G401.6 (cell line): Measurements from ENCODE around the gene PWWP2B.
"Not testable (repeated sequence)": the region's sequence is repeated elsewhere in the genome, so short reads cannot be mapped to it uniquely, and the experiment has no call there.

Experiments
- FAIRE-seq: peaks from 2 replicates; lab custom pipeline; 2012; peaks lifted over from hg19 to GRCh38; lab: Jason Lieb, UNC

Gene PWWP2B

DNA sequence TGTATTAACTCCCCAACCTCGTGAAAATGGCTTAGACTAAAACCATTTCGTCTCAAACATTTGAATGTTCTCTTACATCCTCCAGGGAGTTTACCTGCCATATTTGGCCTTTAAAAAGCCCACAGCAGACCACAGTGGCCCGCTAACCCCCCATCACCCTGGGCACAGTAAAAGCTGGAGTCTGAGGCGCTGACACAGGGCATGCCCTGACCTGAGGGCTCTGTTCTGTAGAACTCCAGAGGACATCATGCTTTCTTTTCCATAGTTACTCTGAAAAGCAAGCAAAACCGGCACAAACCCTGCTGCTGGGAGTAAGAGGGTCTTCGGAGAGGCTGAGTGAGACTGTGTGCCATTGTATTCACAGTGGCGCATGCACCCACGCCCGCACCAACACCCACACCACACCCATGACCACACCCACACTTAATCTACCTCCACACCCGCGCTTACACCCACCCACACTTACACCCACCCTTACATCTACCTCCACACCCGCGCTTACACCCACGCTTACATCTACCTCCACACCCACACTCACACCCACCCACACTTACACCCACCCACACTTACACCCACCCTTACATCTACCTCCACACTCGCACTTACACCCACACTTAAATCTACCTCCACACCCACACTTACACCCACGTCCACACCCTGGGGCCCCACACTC, 32.9 kb upstream of the PWWP2B start:
- FAIRE-seq: no peak

DNA sequence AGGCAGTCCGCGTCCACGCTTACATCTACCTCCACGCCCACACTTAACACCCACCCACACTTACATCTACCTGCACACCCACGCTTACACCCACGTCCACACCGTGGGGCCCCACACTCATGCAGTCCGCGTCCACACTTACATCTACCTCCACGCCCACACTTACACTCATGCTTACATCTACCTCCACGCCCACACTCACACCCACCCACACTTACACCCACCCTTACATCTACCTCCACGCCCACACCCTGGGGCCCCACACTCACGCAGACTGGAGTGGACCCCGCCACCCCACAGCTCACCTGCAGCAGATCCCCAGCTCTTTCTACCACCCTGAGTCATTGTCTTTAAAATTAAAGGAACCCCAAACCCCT, 32.4 kb upstream of the PWWP2B start:
- no peak for FAIRE-seq

DNA sequence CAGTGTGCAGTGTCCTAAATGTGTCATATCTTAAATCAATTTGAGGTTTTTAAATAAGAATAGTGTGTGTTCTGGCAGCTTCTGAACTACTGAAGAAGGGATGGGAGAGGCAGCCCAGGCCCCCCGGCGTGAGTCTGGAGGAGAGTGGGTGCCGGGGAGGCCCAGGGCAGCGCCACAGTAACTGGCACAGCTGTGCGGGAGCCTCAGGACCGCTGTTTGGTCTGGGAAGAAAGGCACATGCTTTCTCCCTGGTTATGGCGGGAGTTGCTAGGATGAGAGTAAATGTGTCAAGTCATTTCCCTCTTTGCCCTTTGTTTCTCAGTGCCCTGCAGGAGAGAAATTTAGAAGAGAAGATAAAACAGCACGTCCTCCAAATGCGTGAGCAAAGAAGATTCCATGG, 31.9 kb upstream of the PWWP2B start:
- no peak for FAIRE-seq

- no peak for FAIRE-seq
These were observed 31.0 kb upstream of the PWWP2B start for GRCh38 chr10:132366006-132366405.

- no peak for FAIRE-seq
These were observed 30.5 kb upstream of the PWWP2B start for GRCh38 chr10:132366499-132366898.

GRCh38 chr10:132368391-132368790, 28.6 kb upstream of the PWWP2B start:
- FAIRE-seq: no peak

DNA sequence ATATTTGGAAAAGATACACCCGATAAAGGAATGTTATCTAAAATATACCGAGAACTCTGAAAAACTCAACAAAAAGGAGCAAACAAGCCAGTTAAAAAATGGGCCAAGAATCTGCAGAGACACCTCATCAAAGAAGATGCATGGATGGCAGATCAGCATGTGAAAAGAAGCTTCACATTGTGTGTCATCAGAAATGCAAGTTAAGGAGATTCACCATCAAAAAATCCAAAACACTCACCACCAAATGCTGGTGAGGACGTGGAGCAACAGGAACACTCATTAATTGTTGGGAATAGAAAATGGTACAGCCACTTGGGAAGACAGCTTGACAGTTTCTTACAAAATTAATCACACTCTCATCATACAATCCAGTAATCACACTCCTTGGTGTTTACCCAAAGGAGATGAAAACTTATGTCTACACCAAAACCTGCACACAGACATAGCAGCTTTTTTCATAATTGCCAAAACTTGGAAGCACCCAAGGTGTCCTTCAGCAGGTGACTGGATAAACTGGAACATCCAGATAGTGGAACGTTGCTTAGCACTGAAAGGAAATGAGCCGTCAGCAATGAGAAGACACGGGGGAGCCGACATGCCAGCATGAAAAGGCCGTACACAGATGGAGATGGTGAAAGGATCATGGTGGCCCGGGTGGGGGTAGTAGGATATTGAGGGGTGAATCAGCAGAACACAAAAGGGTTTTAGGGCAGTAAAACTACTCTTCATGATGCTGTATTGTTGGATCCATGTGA, 27.9 kb upstream of the PWWP2B start:
- FAIRE-seq: no peak

- FAIRE-seq: no peak
These were observed 27.3 kb upstream of the PWWP2B start for GRCh38 chr10:132369636-132370185.

GRCh38 chr10:132370426-132371340, 26.3 kb upstream of the PWWP2B start:
- FAIRE-seq: no peak

DNA sequence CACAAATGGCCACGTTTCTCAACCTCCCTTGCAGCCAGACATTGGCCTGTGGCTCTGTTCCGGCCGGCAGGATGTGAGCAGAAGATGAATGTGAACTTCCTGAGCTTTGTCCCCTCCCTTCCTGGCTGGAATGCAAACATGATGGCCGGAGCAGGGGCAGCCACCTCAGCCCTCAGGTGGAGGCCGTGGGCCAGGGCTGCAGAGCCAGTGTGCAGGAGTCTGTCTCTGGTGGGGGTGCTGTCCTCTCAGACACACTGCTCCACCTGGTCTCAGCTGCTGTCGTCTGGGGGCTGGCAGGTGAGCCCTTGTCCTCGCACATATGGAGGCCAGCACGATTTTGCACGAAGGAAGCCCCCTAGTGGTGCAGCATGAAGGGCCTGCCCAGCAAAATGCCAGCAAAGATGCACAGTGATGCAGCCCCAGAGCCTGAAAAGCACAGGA, 25.3 kb upstream of the PWWP2B start:
- no peak for FAIRE-seq

- FAIRE-seq: no peak
These were observed 24.4 kb upstream of the PWWP2B start for GRCh38 chr10:132372516-132373095.

GRCh38 chr10:132373241-132373955, 23.6 kb upstream of the PWWP2B start:
- no peak for FAIRE-seq

GRCh38 chr10:132374176-132374575, 22.8 kb upstream of the PWWP2B start:
- no peak for FAIRE-seq

- no peak for FAIRE-seq
These were observed 22.4 kb upstream of the PWWP2B start for GRCh38 chr10:132374612-132375011.

DNA sequence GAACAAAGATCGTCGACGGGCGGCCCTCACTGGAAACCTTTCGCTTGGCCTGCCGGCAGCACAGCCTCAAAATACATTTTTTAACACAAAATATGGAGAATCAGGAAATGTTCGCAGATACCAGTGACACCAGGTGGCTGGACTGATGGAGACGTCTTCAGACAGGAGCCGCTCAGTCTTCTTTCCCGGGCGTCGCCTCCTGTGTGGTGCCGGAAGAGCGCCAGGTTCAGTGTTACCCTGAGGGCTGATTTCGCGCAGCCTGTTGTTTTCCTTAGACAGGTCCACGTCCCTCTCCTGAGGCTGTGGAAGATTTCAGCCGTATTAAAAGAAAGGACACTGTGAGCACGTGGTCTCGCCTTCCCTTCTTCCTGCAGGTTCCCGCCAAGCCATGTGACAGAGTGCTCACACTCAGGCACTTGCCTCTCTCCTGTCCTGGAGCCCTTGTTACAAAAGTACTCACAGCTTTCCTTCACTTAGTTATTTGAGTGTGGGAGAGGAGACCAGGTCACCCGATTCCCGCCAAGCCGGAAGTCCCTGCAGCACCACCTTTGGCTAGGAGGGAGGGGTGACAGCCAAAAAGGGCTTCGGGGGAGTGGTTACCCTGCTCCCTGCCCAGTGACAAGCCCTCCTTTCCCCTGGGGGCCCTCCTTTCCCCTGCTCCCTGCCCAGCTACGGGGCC, 21.7 kb upstream of the PWWP2B start:
- FAIRE-seq: no peak

DNA sequence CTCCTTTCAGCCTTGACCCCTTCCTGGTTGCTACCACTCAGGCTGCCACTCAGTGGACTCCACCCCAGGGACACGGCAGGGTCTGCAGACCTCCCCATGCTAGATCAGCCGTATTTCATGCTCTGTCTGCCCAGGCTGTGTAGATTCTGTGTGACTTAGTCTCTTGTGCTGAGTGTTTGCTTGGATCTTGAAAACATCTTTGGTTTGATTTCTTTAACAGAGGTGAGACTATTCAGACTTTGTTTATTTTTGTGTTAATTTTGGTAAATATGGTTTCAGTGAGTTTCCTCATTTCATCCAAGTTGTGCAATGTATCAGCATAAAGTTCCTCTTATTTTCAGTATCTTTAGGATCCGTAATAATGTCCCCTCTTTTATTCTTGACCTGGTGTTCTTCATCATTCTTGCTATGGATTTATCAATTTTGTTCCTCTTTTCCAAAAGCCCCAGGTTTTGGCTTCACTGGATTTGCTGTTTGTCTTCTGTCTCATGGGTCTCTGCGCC, 21.2 kb upstream of the PWWP2B start:
- FAIRE-seq: no peak

DNA sequence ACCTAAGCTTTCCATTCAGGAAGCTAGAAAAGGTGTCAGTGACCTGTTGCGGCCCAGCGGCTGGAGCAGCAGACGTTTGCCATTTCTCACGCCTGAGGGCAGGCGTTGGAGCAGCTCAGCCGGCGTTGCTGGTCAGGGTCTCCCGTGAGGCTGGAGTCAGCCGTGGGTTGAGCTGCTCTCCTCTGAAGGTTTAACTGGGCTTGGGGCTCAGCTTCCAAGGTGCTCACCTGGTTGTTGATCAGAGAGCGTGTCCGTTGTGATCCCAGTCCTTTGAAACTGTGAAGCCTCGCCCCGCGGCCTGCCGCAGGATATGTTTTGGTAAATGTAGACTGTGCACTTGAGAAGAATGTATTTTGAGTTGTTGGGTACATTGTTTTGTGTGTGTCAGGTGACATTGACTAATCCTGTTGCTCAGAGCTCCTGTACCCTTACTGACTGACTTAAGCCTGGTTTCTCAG, 20.6 kb upstream of the PWWP2B start:
- no peak for FAIRE-seq

DNA sequence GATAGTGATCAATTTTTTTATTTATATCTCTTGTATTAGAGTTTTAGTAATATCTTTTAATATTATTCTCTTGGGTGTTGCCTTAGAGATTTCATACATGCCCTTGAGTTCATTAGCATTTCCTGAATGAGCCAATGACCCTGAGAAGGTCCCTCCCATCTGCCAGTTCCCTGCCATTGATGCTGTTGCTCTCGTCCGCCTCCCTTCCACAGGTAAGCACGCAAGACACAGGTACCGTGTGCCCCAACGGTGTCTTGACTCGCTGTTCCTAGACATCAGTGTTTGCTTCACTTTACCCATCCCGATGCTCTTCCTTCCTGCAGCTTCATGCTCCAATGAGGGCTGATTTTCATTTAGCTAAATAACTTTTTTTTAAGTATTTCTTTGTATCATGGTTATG, 19.7 kb upstream of the PWWP2B start:
- FAIRE-seq: no peak

DNA sequence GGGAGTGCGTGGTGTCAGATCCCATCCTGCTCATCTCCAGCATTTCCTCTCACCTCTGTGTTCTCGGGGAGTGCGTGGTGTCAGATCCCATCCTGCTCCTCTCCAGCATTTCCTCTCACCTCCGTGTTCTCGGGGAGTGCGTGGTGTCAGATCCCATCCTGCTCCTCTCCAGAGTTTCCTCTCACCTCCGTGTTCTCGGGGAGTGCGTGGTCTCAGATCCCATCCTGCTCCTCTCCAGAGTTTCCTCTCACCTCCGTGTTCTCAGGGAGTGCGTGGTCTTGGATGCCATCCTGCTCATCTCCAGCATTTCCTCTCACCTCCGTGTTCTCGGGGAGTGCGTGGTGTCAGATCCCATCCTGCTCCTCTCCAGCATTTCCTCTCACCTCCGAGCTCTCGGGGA, 18.0 kb upstream of the PWWP2B start:
- not testable (repeated sequence) for FAIRE-seq

GRCh38 chr10:132380986-132381385, 16.0 kb upstream of the PWWP2B start:
- FAIRE-seq: not testable (repeated sequence)

DNA sequence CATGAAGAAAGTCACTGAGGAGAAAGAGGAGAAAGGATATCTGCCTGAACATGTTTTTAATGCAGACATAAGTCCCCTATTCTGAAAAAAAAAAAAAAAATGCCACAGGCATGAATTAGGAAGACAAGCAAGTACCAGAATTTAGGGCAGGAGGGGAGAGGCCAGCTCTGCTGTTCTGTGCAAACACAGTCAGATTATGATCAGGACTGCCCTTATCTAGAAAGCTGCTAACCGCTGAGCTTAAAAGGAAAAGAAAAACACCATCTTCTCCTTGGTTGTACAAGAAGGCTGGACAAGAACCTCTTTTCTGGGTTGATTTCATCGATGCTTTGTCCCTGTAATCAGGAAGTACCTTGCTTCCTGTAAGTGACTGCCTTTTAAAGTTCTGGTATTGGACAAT, 15.3 kb upstream of the PWWP2B start:
- no peak for FAIRE-seq
